ENCODE data around the gene SLC15A4.

SLC15A4 gene

DNA sequence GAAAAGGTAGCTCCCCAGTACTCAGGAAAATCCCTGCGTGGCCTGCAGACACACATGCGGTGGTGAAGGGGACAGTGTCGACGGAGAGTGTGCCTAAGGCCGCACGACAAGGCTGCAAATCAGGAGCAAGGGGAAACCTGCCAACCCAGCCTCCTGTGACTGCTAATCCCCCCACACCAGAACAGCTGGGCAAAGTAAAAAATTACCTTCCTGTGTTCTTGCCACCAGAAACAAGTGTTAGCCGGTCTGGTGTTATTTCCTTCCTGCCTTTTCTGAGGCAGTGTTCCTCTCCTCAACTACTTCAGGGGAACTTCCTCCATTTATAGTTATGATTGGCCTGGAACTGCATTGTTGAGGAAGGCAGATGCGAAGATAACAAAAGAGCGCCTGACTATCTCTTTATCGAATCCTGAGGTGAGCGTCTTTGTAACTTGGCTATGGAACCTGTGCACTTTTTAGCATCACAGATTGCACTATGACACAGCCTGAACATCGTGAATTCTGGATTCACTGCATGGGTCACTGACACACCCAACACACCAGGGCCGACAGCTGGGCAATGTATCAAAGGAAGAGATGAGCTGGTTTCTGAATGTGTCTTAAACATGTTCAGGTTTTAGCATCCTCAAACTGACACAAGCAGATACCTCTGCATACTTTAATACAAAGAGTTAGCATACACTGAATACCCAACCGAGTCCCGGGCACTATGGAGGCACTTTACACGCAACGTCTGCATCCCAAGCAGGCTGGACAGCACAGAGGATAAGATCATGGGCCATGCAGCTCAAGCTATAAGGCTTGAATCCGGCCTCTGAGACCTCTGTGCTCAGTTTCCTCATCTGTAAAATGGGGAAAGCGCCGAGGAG lies 28.9 kb downstream of the SLC15A4 start:
- no peak overlapping the region for H3K27ac ChIP-seq
- H2AFZ ChIP-seq (ENCODE audit: low read depth) = no peak overlapping the region
- no peaks in the 10 kb centered on the region for H4K20me1 ChIP-seq (ENCODE audit: insufficient read depth)
- no peaks in the 10 kb centered on the region for H3K4me1 ChIP-seq (ENCODE audit: low read depth, poor library complexity, severe bottlenecking)
- no peak overlapping the region for H3K4me3 ChIP-seq (IDR thresholded peaks at IDR 0.05; ENCODE audit: insufficient read depth, low read depth, low read length)
- no peaks in the 10 kb centered on the region for H3K27me3 ChIP-seq (ENCODE audit: insufficient read depth, low read depth)
- TF ChIP-seq, protein P1, sequence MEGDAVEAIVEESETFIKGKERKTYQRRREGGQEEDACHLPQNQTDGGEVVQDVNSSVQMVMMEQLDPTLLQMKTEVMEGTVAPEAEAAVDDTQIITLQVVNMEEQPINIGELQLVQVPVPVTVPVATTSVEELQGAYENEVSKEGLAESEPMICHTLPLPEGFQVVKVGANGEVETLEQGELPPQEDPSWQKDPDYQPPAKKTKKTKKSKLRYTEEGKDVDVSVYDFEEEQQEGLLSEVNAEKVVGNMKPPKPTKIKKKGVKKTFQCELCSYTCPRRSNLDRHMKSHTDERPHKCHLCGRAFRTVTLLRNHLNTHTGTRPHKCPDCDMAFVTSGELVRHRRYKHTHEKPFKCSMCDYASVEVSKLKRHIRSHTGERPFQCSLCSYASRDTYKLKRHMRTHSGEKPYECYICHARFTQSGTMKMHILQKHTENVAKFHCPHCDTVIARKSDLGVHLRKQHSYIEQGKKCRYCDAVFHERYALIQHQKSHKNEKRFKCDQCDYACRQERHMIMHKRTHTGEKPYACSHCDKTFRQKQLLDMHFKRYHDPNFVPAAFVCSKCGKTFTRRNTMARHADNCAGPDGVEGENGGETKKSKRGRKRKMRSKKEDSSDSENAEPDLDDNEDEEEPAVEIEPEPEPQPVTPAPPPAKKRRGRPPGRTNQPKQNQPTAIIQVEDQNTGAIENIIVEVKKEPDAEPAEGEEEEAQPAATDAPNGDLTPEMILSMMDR (conservative IDR thresholded peaks at IDR 0.05; ENCODE audit: low read depth, low read length) = no peak
- no peak overlapping the region for H3K4me2 ChIP-seq
- H3K36me3 ChIP-seq (ENCODE audit: insufficient read depth) = no peaks in the 10 kb centered on the region
- H3K9ac ChIP-seq = no peak overlapping the region
- H3K79me2 ChIP-seq (ENCODE audit: insufficient read depth, low read depth) = no peaks in the 10 kb centered on the region

- no peaks in the 10 kb centered on the region for H4K20me1 ChIP-seq (ENCODE audit: insufficient read depth)
- H3K4me2 ChIP-seq = no peak overlapping the region
- H3K36me3 ChIP-seq (ENCODE audit: insufficient read depth) = no peaks in the 10 kb centered on the region
- no peak overlapping the region for H3K9ac ChIP-seq
- H3K79me2 ChIP-seq (ENCODE audit: insufficient read depth, low read depth) = no peaks in the 10 kb centered on the region
- TF ChIP-seq, protein P1 (conservative IDR thresholded peaks at IDR 0.05; ENCODE audit: low read depth, low read length) = no peak
- H3K4me3 ChIP-seq (IDR thresholded peaks at IDR 0.05; ENCODE audit: insufficient read depth, low read depth, low read length) = no peak overlapping the region
- H2AFZ ChIP-seq (ENCODE audit: low read depth) = no peak overlapping the region
- no peak overlapping the region for H3K27ac ChIP-seq
- no peaks in the 10 kb centered on the region for H3K27me3 ChIP-seq (ENCODE audit: insufficient read depth, low read depth)
- H3K4me1 ChIP-seq (ENCODE audit: low read depth, poor library complexity, severe bottlenecking) = no peaks in the 10 kb centered on the region
Measured at GRCh38 chr12:128793701-128794100, 30.1 kb downstream of the SLC15A4 start.

DNA sequence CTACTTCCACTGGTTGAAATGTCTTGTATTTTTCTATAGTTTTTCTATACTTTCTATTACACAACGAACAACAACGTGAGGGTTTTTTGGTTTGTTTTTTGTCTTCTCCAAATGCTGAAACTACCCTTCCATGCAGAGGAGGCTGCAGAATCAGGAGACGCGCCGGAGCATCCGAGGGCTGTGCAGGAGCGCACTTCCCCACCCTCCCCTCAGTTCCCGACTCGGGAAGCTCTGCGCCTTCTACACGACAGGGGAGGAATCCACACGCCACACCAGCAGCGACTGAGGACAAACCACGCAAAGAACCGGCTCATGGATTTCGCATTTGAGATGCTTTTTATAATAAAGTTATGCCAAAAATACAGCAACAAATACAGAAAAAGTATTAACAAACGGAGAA lies 30.9 kb downstream of the SLC15A4 start:
- no peak overlapping the region for H3K4me2 ChIP-seq
- no peaks in the 10 kb centered on the region for H3K79me2 ChIP-seq (ENCODE audit: insufficient read depth, low read depth)
- H3K27ac ChIP-seq = no peak overlapping the region
- H3K4me1 ChIP-seq (ENCODE audit: low read depth, poor library complexity, severe bottlenecking) = no peaks in the 10 kb centered on the region
- no peaks in the 10 kb centered on the region for H3K36me3 ChIP-seq (ENCODE audit: insufficient read depth)
- no peaks in the 10 kb centered on the region for H4K20me1 ChIP-seq (ENCODE audit: insufficient read depth)
- H3K27me3 ChIP-seq (ENCODE audit: insufficient read depth, low read depth) = no peaks in the 10 kb centered on the region
- H3K9ac ChIP-seq = no peak overlapping the region
- TF ChIP-seq, protein P1 (conservative IDR thresholded peaks at IDR 0.05; ENCODE audit: low read depth, low read length) = no peak
- no peak overlapping the region for H3K4me3 ChIP-seq (IDR thresholded peaks at IDR 0.05; ENCODE audit: insufficient read depth, low read depth, low read length)
- no peak overlapping the region for H2AFZ ChIP-seq (ENCODE audit: low read depth)

DNA sequence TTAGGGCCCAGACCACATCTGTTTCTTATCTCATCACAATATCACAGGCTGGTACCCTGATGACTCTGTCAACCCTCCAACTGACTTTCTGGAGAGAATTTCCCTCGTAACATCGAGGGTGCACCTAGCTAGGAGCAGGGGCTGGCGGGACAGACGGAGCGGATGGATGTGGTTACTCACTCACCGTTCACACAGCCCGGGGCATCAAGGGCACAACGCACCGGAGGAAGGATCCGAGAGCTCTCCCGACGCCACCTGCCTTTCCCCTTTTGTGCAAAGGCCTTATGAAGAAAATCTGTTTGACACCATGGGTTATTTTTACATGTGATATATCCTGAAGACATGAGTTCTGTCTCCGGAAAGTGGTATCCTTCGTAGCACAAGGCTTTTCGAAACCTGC lies 31.4 kb downstream of the SLC15A4 start:
- Histone ChIP-seq H3K36me3 (ENCODE audit: insufficient read depth) (no peaks in the 10 kb centered on the region), H4K20me1 (ENCODE audit: insufficient read depth) (no peaks in the 10 kb centered on the region), H3K4me1 (ENCODE audit: low read depth, poor library complexity, severe bottlenecking) (no peaks in the 10 kb centered on the region), H3K4me2 (no peak overlapping the region), H3K4me3 (IDR thresholded peaks at IDR 0.05; ENCODE audit: insufficient read depth, low read depth, low read length) (no peak overlapping the region), H2AFZ (ENCODE audit: low read depth) (no peak overlapping the region), H3K9ac (no peak overlapping the region), H3K79me2 (ENCODE audit: insufficient read depth, low read depth) (no peaks in the 10 kb centered on the region), H3K27ac (no peak overlapping the region), H3K27me3 (ENCODE audit: insufficient read depth, low read depth) (no peaks in the 10 kb centered on the region)
- TF ChIP-seq, protein P1 (conservative IDR thresholded peaks at IDR 0.05; ENCODE audit: low read depth, low read length) = no peak
